ENCODE measurements around the gene EPS8L2.

GRCh38 chr11:695288-695537, 10.8 kb upstream of the EPS8L2 start:
- no peak for TF ChIP-seq CTCF (IDR thresholded peaks at IDR 0.05 in 2 of 3, conservative IDR thresholded peaks at IDR 0.05 in 1 of 3; ENCODE audit: insufficient read depth in 2 of 3, low read depth in 1 of 3, low read length in 3 of 3)
- no peak for TF ChIP-seq SREBF2 (CRISPR knock-in tag; IDR thresholded peaks at IDR 0.05)
- no peak for TF ChIP-seq THAP7 (CRISPR knock-in tag; IDR thresholded peaks at IDR 0.05)
- TF ChIP-seq TBL1XR1 (IDR thresholded peaks at IDR 0.05; ENCODE audit: low read length in 2 of 2): no peak
- TF ChIP-seq POLR2A (conservative IDR thresholded peaks at IDR 0.05): no peak
- no peak for TF ChIP-seq CBX5 (IDR thresholded peaks at IDR 0.05; ENCODE audit: borderline replicate concordance, low read depth)
